ENCODE results near the gene LMX1B.

LMX1B gene

GRCh38 chr9:126615791-126616447 lies 2.2 kb downstream of the LMX1B start:
- no peak for TF ChIP-seq CTCF (IDR thresholded peaks at IDR 0.05)

GRCh38 chr9:126616521-126616976 lies 2.8 kb downstream of the LMX1B start:
- TF ChIP-seq CTCF (IDR thresholded peaks at IDR 0.05), result no peak

GRCh38 chr9:126617003-126617822 lies 3.5 kb downstream of the LMX1B start:
- no peak for TF ChIP-seq CTCF (IDR thresholded peaks at IDR 0.05)

- TF ChIP-seq CTCF (IDR thresholded peaks at IDR 0.05), result no peak
Observed at GRCh38 chr9:126617823-126618165, 4.1 kb downstream of the LMX1B start.

- no peak for TF ChIP-seq CTCF (IDR thresholded peaks at IDR 0.05)
Observed at GRCh38 chr9:126618190-126618584, 4.5 kb downstream of the LMX1B start.

GRCh38 chr9:126618585-126619360 lies 5.0 kb downstream of the LMX1B start:
- TF ChIP-seq CTCF (IDR thresholded peaks at IDR 0.05), result no peak

- no peak for TF ChIP-seq CTCF (IDR thresholded peaks at IDR 0.05)
Observed at GRCh38 chr9:126619361-126620135, 5.8 kb downstream of the LMX1B start.

All from LNCAP (cell line).